Adrenal gland (tissue), 12 donors: ENCODE data around the gene TCTA. TPM values are rescaled to one million over a fixed set of nuclear protein-coding genes. Genes with fewer than 3 reads are reported as not detected.
A peak's percentile ranks its signal among the peaks of the same experiment; 100 is the strongest.

Source experiments
- DNase-seq, 7 donors: peaks; one replicate each; pipeline ENCODE4 v3.0.0-alpha.2; 2019 to 2020
- H3K27ac ChIP-seq, 5 donors: fragments of 200-600 bp; sonication (generic) in 4 of 5; 1 replicate in 3 of 5; 2 replicates in 2 of 5; pipeline versions ENCODE4 v1.5.1 to v1.8.0; 2016 to 2020; ENCODE audit warnings: mild to moderate bottlenecking in 1 of 5
- H3K27me3 ChIP-seq: fragments of 200-600 bp; 2 replicates; pipeline ENCODE4 v1.8.0; 2021
- H3K36me3 ChIP-seq, 2 donors: fragments of 200-600 bp; replicated peaks in 1 of 2; 1 replicate in 1 of 2; 2 replicates in 1 of 2; pipeline versions ENCODE4 v1.5.1 to v1.8.0; 2018 to 2022
- H3K4me1 ChIP-seq, 2 donors: fragments of 200-600 bp; replicated peaks in 1 of 2; 1 replicate in 1 of 2; 2 replicates in 1 of 2; pipeline versions ENCODE4 v1.5.1 to v1.8.0; 2018 to 2021
- H3K4me3 ChIP-seq, 4 donors: fragments of 200-600 bp; sonication (generic) in 3 of 4; one replicate each; pipeline ENCODE4 v1.5.1; 2016 to 2018
- H3K9me3 ChIP-seq, 3 donors: fragments of 200-600 bp; sonication (generic) in 1 of 3; replicated peaks in 1 of 3; 1 replicate in 2 of 3; 2 replicates in 1 of 3; pipeline versions ENCODE4 v1.5.1 to v1.8.0; 2016 to 2021
- POLR2A ChIP-seq, 2 donors: fragments of 450-650 bp; IDR thresholded peaks; one replicate each; pipeline ENCODE4 v1.6.1; 2017; ENCODE audit warnings: antibody characterized with exemption in 2 of 2, mild to moderate bottlenecking in 2 of 2, moderate library complexity in 1 of 2
- WGBS, 4 donors: extraction: QIAGEN DNeasy Blood & Tissue Kit in 2 of 4; methylation state at CpG; one replicate each; pipeline versions ENCODE4 v1.1.5 to v1.1.7; 2013 to 2017; 5-methylcytosine and 5-hydroxymethylcytosine counted together
- intact Hi-C, 2 donors: fragments of 100-400 bp; cut with DNase I; formaldehyde crosslinking; loops; one replicate each; pipeline versions ENCODE4 v1.14.1 to v1.15.0; 2022 to 2023
- polyA plus RNA-seq, 3 donors: library from polyadenylated mRNA; stranded (reverse); fragments of 200-250 nt in 2 of 3; fragments of 350-450 nt in 1 of 3; fragmentation: Illumina TruSeq in 1 of 3; extraction: RNeasy Lipid Tissue Mini Kit (QIAGEN cat#74804) in 1 of 3; gene quantifications; one replicate each; pipeline ENCODE4 v1.2.3, GENCODE V29; 2013 to 2014
- total RNA-seq, 9 donors: library from RNA; depleted of rRNA in 4 of 9; stranded (reverse); fragments of >200 nt in 4 of 9; fragments of 120-200 nt in 1 of 9; fragmentation: NEBNext Ultra II Directional in 1 of 9; extraction: Animal tissue kit (Norgen Biotek cat#: 25700) in 1 of 9; gene quantifications; one replicate each; pipeline versions ENCODE4 v1.1.0 to v1.2.4, GENCODE V29; 2013 to 2023
- TF ChIP-seq, protein P1 (sequence below), 6 experiments: fragments of 450-650 bp in 4 of 6; fragments of 200-600 bp in 2 of 6; sonication (generic) in 1 of 6; IDR thresholded peaks; 1 replicate in 5 of 6; 2 replicates in 1 of 6; pipeline versions ENCODE4 v1.5.1 to v1.8.0; 2016 to 2021; ENCODE audit warnings: antibody characterized with exemption in 6 of 6, mild to moderate bottlenecking in 2 of 6, moderate library complexity in 1 of 6
- donor health status: healthy with polysubstance abuse.
- donor health status: Bipolar disorder and iron deficiency.
- donor health status: DM: yes; HTN: yes; CAD: no.
- donor health status: DM: no; HTN: no; CAD: no.
- donor health status: DM: no; HTN: no; CAD: no.
- donor health status: DM: yes; HTN: yes; CAD: no.

TCTA gene
- total and polyA plus RNA-seq, 12 donors = 26.9 to 116 (median 44.7) TPM

DNA sequence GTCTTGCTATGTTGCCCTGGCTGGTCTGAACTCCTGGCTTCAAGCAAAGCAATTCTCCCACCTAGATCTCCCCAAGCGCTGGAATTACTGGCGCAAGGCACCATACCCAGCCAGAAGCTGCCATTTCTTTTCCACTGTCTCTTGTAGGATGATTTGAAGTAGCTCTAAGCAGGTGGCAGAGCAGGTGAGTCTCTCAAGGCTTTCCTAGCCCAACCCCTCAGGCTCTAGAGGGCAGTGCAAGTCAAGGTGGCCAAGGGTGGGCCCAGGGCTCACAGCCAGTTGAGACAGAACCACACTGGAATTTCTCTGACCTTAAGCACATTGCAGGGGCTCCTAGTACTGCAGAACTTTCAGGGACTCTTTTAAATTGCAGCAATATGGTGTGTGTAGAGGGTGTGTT is 42.2 kb downstream of the TCTA start:
- WGBS, 4 donors = 83 to 100% (median 97%) methylated on average over 2 of the region's 2 CpGs

DNA sequence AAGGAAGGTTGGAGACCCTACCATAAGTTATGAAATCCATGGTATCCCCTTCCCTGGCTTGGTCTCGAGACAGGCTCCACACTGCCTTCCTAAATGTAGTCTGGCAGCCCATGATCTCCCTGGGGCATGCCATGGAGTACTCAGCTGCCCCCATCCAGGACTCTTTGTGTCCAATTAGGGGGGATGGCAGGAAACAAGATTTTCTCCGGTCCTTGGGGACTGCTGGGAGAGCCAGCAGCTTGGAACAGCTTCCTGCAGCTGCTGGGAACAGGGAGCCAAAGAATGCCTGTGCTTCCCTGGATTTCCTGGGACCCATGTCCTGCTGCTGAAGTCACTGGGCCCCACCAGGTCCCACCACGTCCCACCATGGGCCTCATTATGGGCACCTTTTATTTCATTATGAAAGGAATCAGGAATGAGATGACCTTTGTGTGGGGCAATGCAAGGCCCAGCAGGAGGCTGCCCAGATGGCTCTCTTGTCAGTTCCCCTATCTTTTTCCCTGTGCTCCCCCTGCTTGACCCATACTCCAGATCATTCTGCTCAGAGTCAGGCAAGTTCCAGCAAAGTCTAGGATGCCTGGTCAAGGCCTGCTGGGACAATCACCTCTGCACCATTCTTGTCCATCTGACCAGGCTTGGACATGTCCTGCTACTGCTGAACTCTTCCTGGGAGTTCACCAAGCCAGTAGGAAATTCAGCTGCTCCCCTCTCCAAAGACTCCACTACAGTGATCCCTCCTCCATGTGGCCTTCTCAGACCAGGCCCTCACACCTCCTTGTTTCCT is 42.9 kb downstream of the TCTA start:
- no peak for TF ChIP-seq POLR2A (IDR thresholded peaks at IDR 0.05)
- TF ChIP-seq, protein P1, sequence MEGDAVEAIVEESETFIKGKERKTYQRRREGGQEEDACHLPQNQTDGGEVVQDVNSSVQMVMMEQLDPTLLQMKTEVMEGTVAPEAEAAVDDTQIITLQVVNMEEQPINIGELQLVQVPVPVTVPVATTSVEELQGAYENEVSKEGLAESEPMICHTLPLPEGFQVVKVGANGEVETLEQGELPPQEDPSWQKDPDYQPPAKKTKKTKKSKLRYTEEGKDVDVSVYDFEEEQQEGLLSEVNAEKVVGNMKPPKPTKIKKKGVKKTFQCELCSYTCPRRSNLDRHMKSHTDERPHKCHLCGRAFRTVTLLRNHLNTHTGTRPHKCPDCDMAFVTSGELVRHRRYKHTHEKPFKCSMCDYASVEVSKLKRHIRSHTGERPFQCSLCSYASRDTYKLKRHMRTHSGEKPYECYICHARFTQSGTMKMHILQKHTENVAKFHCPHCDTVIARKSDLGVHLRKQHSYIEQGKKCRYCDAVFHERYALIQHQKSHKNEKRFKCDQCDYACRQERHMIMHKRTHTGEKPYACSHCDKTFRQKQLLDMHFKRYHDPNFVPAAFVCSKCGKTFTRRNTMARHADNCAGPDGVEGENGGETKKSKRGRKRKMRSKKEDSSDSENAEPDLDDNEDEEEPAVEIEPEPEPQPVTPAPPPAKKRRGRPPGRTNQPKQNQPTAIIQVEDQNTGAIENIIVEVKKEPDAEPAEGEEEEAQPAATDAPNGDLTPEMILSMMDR (IDR thresholded peaks at IDR 0.05) = no peak
- Histone ChIP-seq H3K4me3 (no peak overlapping the region), H3K36me3 (no peaks in the 10 kb centered on the region), H3K4me1 (peaks cover 0 to 4% of the 10 kb centered on the region in 2 donors), H3K27me3 (no peaks in the 10 kb centered on the region), H3K27ac (peak overlapping the region in 2 of 5 donors; percentile 7 to 47), H3K9me3 (no peaks in the 10 kb centered on the region)
- intact Hi-C loops = loop anchor here in 1 of 2 donors (10.0 kb wide), 1 partner anchor 120 kb away; no protein-coding TSS in a partner anchor
- DNase-seq = no peak
- 59 to 83% (median 69%) methylated on average over 3 of the region's 3 CpGs for WGBS, 4 donors

More for the DNA sequence above, 42.2 kb downstream of the TCTA start:
- Histone ChIP-seq H3K4me3 (no peak overlapping the region), H3K27ac (peak overlapping the region in 1 of 5 donors; percentile 47), H3K4me1 (peaks cover 0 to 4% of the 10 kb centered on the region in 2 donors), H3K27me3 (no peaks in the 10 kb centered on the region), H3K9me3 (no peaks in the 10 kb centered on the region), H3K36me3 (no peaks in the 10 kb centered on the region)
- intact Hi-C loops = loop anchor here in 1 of 2 donors (10.0 kb wide), 1 partner anchor 120 kb away; no protein-coding TSS in a partner anchor
- DNase-seq = peak in 1 of 7 donors; percentile 28
- TF ChIP-seq, protein P1 (IDR thresholded peaks at IDR 0.05) = peak in 1 of 6 experiments; percentile 7
- no peak for TF ChIP-seq POLR2A (IDR thresholded peaks at IDR 0.05)

DNA sequence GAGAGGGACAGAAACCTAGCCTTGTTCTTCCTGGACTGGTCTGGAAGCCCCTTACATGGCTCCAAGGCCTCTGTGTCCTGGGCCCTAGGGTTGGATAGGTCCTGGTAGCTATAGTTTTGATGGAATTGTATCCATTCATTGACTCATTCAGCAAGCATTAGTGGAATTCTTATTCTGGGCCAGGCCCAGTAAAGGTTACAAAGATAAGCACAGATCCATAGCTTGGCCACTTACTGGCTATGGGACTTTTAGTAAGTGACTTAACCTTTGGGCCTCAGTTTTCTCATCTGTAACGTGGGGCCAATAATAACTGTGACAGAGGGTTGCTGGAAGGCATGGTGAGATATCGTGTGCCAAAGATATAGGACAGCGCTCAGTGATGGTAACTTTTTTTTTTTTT is 44.2 kb downstream of the TCTA start:
- Histone ChIP-seq H3K4me1 (peaks cover 2 to 4% of the 10 kb centered on the region in 2 donors), H3K27ac (no peak overlapping the region), H3K9me3 (no peaks in the 10 kb centered on the region), H3K4me3 (no peak overlapping the region), H3K36me3 (no peaks in the 10 kb centered on the region), H3K27me3 (no peaks in the 10 kb centered on the region)
- TF ChIP-seq POLR2A (IDR thresholded peaks at IDR 0.05) = no peak
- TF ChIP-seq, protein P1 (IDR thresholded peaks at IDR 0.05) = no peak
- WGBS, 4 donors = 73 to 88% (median 84%) methylated on average over 2 to 3 of the region's 3 CpGs
- DNase-seq = no peak
- intact Hi-C loops = loop anchor here in 1 of 2 donors (10.0 kb wide), 1 partner anchor 122 kb away; no protein-coding TSS in a partner anchor

DNA sequence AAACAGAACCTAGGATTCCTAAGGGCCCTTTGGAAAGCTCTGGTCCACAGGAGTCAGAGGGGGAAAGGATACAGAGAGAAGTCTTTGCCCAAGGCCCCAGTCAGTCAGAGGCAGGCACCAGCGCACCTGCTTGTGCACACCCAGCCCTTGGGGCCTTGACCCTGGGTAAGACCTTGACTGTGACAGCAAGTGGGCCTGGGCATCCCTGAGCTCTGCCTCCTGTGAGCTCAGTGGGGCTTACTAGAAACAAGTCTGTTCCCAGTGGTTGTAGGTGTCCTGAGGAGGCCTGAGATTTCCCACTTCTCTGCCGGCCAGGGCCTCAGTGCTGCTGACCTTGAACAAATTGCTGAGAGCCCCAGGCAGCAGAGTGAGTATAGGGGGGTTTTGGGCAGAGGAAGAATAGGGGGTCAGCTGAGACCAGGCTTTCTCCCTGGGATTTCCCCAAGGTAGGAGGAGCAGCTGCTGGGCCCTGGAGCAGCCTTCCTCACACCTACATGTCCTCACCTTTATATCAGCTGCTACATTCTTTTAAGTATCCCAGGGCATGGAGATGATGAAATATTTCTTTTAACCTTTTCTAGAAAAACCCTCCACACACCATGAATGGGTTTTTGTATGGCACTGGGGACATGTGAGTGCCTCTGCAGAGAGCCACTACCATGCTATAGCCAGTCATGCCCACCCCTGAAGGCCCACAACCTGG is 48.1 kb downstream of the TCTA start:
- H3K36me3 ChIP-seq = no peaks in the 10 kb centered on the region
- DNase-seq = peak in 2 of 7 donors; percentile 16 to 37
- no peak overlapping the region for H3K4me3 ChIP-seq
- H3K4me1 ChIP-seq = peaks cover 7 to 13% of the 10 kb centered on the region in 2 donors
- intact Hi-C loops = no loop called here
- no peak overlapping the region for H3K27ac ChIP-seq
- WGBS, 4 donors = 17 to 60% (median 52%) methylated on average over 1 to 2 of the region's 2 CpGs
- TF ChIP-seq, protein P1 (IDR thresholded peaks at IDR 0.05) = no peak
- no peak for TF ChIP-seq POLR2A (IDR thresholded peaks at IDR 0.05)
- no peaks in the 10 kb centered on the region for H3K27me3 ChIP-seq
- no peaks in the 10 kb centered on the region for H3K9me3 ChIP-seq
